ENCODE measurements around the gene PLA2G4B. TPM values are rescaled to one million over a fixed set of nuclear protein-coding genes. Genes with fewer than 3 reads are reported as not detected.

Gene PLA2G4B
- total RNA-seq, 1 experiment from 2014 or later, result 3.7 TPM

DNA sequence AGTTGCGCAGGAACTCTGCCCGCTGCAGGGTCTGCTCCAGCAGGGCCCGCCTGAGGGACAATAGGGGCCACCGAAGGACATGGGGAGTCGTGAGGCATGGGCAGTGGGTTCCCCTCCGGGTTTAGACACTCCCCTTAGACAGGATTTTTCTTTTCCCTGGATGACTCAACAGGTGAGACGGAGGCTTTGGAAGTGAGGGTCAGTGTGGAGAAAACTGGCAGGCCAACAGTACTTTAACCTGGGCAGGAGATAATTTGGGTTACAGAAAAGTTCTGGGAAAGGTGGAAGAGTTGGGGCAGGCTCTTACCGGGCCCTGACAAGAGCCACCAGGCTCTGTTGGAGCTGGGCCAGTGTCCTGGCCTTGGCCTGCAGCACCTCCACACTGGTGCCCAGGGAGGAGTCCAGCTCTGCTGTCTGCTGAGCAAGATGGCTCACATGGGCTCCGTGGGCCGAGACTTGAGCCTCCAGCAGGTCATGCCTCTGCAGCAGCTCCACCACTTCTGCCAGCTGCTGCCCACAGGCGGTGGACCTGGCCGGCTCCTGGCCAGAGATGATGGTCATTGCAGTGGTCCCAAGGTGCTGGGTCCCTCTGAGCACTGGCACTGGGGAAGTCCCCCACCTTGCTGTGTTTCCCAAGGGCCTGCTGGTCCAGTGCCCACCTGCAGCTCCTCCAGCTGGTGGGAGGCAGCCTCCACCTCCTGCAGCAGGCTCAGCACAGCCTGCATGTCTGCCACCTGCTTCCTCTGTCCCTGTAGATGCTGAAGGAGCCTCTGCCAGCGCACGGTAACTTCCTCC is 44.2 kb downstream of the PLA2G4B start:
- TF ChIP-seq CTCF (conservative IDR thresholded peaks at IDR 0.05), result no peak
- no peak overlapping the region for H2BK120ac ChIP-seq (ENCODE audit: low read depth, low read length, poor library complexity, severe bottlenecking)
- H3K9me3 ChIP-seq (ENCODE audit: control insufficient read depth, low read depth, low read length), result no peaks in the 10 kb centered on the region
- H4K91ac ChIP-seq (ENCODE audit: insufficient read length, low read depth, low read length), result no peak overlapping the region
- H3K56ac ChIP-seq (ENCODE audit: insufficient read length, low read depth, low read length), result no peak overlapping the region
- Mint-ChIP-seq H3K27ac (peak overlapping the region in 1 of 3 experiments; percentile 23; a peak in 1 of 7 replicates), H3K4me3 (peak overlapping the region; percentile 46 to 50; a peak in 4 of 5 replicates), H3K27me3 (ENCODE audit: low read depth) (peaks cover 47% of the 10 kb centered on the region), H3K9me3 (no peaks in the 10 kb centered on the region; a peak in 1 of 5 replicates), H3K36me3 (ENCODE audit: insufficient read depth in 1 of 3, low read depth in 3 of 3) (peaks cover 0 to 1% (median 0%) of the 10 kb centered on the region in 3 experiments; a peak in 2 of 7 replicates), H3K4me1 (peaks cover 4 to 10% of the 10 kb centered on the region in 2 experiments)
- H3K79me1 ChIP-seq (ENCODE audit: insufficient read depth, low read depth, low read length, poor library complexity, severe bottlenecking), result no peaks in the 10 kb centered on the region
- H4K20me1 ChIP-seq (ENCODE audit: control insufficient read depth, insufficient read depth, insufficient read length), result no peaks in the 10 kb centered on the region
- H3T11ph ChIP-seq (ENCODE audit: low read length), result no peak overlapping the region
- H2AFZ ChIP-seq (ENCODE audit: low read length), result no peak overlapping the region
- no peak overlapping the region for H2BK20ac ChIP-seq (ENCODE audit: low read depth, low read length, poor library complexity, severe bottlenecking)
- H3K79me2 ChIP-seq (ENCODE audit: insufficient read depth, low read length), result no peaks in the 10 kb centered on the region
- H3K23me2 ChIP-seq (ENCODE audit: insufficient read length, low read depth, low read length, poor library complexity, severe bottlenecking), result peaks cover 3% of the 10 kb centered on the region
- no peak overlapping the region for H2BK5ac ChIP-seq (ENCODE audit: insufficient read length, low read length)
- H3K4me2 ChIP-seq (ENCODE audit: insufficient read depth, insufficient read length, low read length), result peak overlapping the region; percentile 32
- no peak overlapping the region for H3K18ac ChIP-seq (ENCODE audit: insufficient read length, low read depth, low read length)
- no peak overlapping the region for H3K27ac ChIP-seq (ENCODE audit: insufficient read length, low read depth, low read length)
- H2BK12ac ChIP-seq (ENCODE audit: insufficient read length, low read depth, low read length), result no peak overlapping the region
- no CpG with 5 or more reads among the region's 14 CpGs for WGBS (ENCODE audit: extremely low coverage, insufficient read length, low lambda C conversion rate)
- H2AK5ac ChIP-seq (ENCODE audit: insufficient read length, low read length), result no peak overlapping the region
- H3K4me1 ChIP-seq (ENCODE audit: insufficient read depth, low read length), result no peaks in the 10 kb centered on the region
- no peak overlapping the region for H4K8ac ChIP-seq (replicated peaks; ENCODE audit: insufficient read length, low read depth, low read length)
- DNase-seq, result no peak
- H3K14ac ChIP-seq (ENCODE audit: insufficient read depth, low read length), result no peak overlapping the region
- H2BK15ac ChIP-seq (ENCODE audit: low read depth, low read length), result no peak overlapping the region
- no peak overlapping the region for H3K4ac ChIP-seq (ENCODE audit: low read depth, low read length)
- H3K9ac ChIP-seq (ENCODE audit: extremely low read depth, insufficient read length, low read length), result no peak overlapping the region
- no peak overlapping the region for H3K23ac ChIP-seq (ENCODE audit: insufficient read length, low read depth, low read length)
- no peak overlapping the region for H4K5ac ChIP-seq (ENCODE audit: insufficient read length, low read depth, low read length)
- H3K27me3 ChIP-seq (ENCODE audit: insufficient read depth, low read length), result peaks cover 7% of the 10 kb centered on the region; the same call in 1 of the 2 replicates
